H9 (cell line): ENCODE measurements around the gene DDOST. TPM values are rescaled to one million over a fixed set of nuclear protein-coding genes. Genes with fewer than 3 reads are reported as not detected.

Experiments
- DNase-seq: peaks from one replicate; pipeline ENCODE4 v3.0.0-alpha.2; 2017
- H2AFZ ChIP-seq: one replicate; pipeline ENCODE4 v1.6.1; 2013; ENCODE audit warnings: mild to moderate bottlenecking, low read length, control low read depth, moderate library complexity
- H2AK5ac ChIP-seq: 2 replicates; pipeline ENCODE4 v1.6.1; 2013; ENCODE audit warnings: low read length, control low read depth, mixed read lengths; ENCODE audit not compliant: insufficient read length
- H2BK120ac ChIP-seq: one replicate; pipeline ENCODE4 v1.6.1; 2013; ENCODE audit warnings: low read depth, mild to moderate bottlenecking, low read length, control low read depth, inconsistent platforms; ENCODE audit not compliant: poor library complexity, severe bottlenecking
- H2BK12ac ChIP-seq: 2 replicates; pipeline ENCODE4 v1.6.1; 2013; ENCODE audit warnings: low read length, control low read depth, mixed read lengths, low read depth; ENCODE audit not compliant: insufficient read length
- H2BK15ac ChIP-seq: 2 replicates; pipeline ENCODE4 v1.6.1; 2013; ENCODE audit warnings: low read depth, low read length, control low read depth
- H2BK20ac ChIP-seq: one replicate; pipeline ENCODE4 v1.6.1; 2013; ENCODE audit warnings: low read depth, mild to moderate bottlenecking, low read length, control low read depth, inconsistent platforms; ENCODE audit not compliant: poor library complexity, severe bottlenecking
- H2BK5ac ChIP-seq: 2 replicates; pipeline ENCODE4 v1.6.1; 2013; ENCODE audit warnings: low read length, control low read depth, mixed read lengths; ENCODE audit not compliant: insufficient read length
- H3K14ac ChIP-seq: 2 replicates; pipeline ENCODE4 v1.6.1; 2013; ENCODE audit warnings: low read length, control low read depth; ENCODE audit not compliant: insufficient read depth
- H3K18ac ChIP-seq: 2 replicates; pipeline ENCODE4 v1.6.1; 2013; ENCODE audit warnings: low read depth, mild to moderate bottlenecking, mixed read lengths, low read length, control low read depth; ENCODE audit not compliant: insufficient read length
- H3K23ac ChIP-seq: 2 replicates; pipeline ENCODE4 v1.6.1; 2013; ENCODE audit warnings: low read length, control low read depth, mixed read lengths, low read depth; ENCODE audit not compliant: insufficient read length
- H3K23me2 ChIP-seq: 2 replicates; pipeline ENCODE4 v1.6.1; 2013; ENCODE audit warnings: low read depth, mild to moderate bottlenecking, mixed read lengths, low read length, control low read depth; ENCODE audit not compliant: insufficient read length, poor library complexity, severe bottlenecking
- H3K27ac ChIP-seq: 2 replicates; pipeline ENCODE4 v1.5.1; 2013; ENCODE audit warnings: low read length, control low read depth, mixed read lengths, low read depth; ENCODE audit not compliant: insufficient read length
- H3K27me3 ChIP-seq: 2 replicates; pipeline ENCODE4 v1.6.1; 2013; ENCODE audit warnings: low read length, control low read depth, inconsistent platforms; ENCODE audit not compliant: insufficient read depth
- H3K4ac ChIP-seq: 2 replicates; pipeline ENCODE4 v1.6.1; 2013; ENCODE audit warnings: low read depth, mild to moderate bottlenecking, control low read depth, inconsistent platforms, low read length, moderate library complexity
- H3K4me1 ChIP-seq: 2 replicates; pipeline ENCODE4 v1.6.1; 2013; ENCODE audit warnings: low read length, control low read depth, inconsistent platforms; ENCODE audit not compliant: insufficient read depth
- H3K4me2 ChIP-seq: 2 replicates; pipeline ENCODE4 v1.6.1; 2013; ENCODE audit warnings: low read length, control low read depth, mixed read lengths; ENCODE audit not compliant: insufficient read length, insufficient read depth
- H3K56ac ChIP-seq: 2 replicates; pipeline ENCODE4 v1.6.1; 2013; ENCODE audit warnings: low read depth, mild to moderate bottlenecking, mixed read lengths, low read length, control low read depth; ENCODE audit not compliant: insufficient read length
- H3K79me1 ChIP-seq: 2 replicates; pipeline ENCODE4 v1.6.1; 2013; ENCODE audit warnings: low read depth, mild to moderate bottlenecking, moderate library complexity, low read length, control low read depth, inconsistent platforms; ENCODE audit not compliant: insufficient read depth, poor library complexity, severe bottlenecking
- H3K79me2 ChIP-seq: 2 replicates; pipeline ENCODE4 v1.6.1; 2013; ENCODE audit warnings: low read length, control low read depth, inconsistent platforms; ENCODE audit not compliant: insufficient read depth
- H3K9ac ChIP-seq: 2 replicates; pipeline ENCODE4 v1.6.1; 2013; ENCODE audit warnings: low read length, control low read depth, mixed read lengths; ENCODE audit not compliant: insufficient read length; ENCODE audit errors: extremely low read depth
- H3K9me3 ChIP-seq: one replicate; pipeline ENCODE4 v1.6.1; 2013; ENCODE audit warnings: low read depth, low read length, inconsistent platforms; ENCODE audit not compliant: control insufficient read depth
- H3T11ph ChIP-seq: one replicate; pipeline ENCODE4 v1.6.1; 2013; ENCODE audit warnings: mild to moderate bottlenecking, low read length, control low read depth, inconsistent platforms
- H4K20me1 ChIP-seq: one replicate; pipeline ENCODE4 v1.6.1; 2013; ENCODE audit not compliant: control insufficient read depth, insufficient read length, insufficient read depth
- H4K5ac ChIP-seq: 2 replicates; pipeline ENCODE4 v1.6.1; 2013; ENCODE audit warnings: low read depth, mild to moderate bottlenecking, mixed read lengths, low read length, control low read depth; ENCODE audit not compliant: insufficient read length
- H4K8ac ChIP-seq: replicated peaks from 2 replicates; pipeline ENCODE4 v1.6.1; 2013; ENCODE audit warnings: low read length, control low read depth, mixed read lengths, low read depth; ENCODE audit not compliant: insufficient read length
- H4K91ac ChIP-seq: 2 replicates; pipeline ENCODE4 v1.6.1; 2013; ENCODE audit warnings: low read depth, mild to moderate bottlenecking, moderate library complexity, mixed read lengths, low read length, control low read depth; ENCODE audit not compliant: insufficient read length
- H3K27ac Mint-ChIP-seq, 3 experiments: 2 replicates in 2 of 3; 3 replicates in 1 of 3; pipeline ENCODE4 v1.8.0; 2020 to 2021; ENCODE audit warnings: mixed read lengths in 3 of 3, mild to moderate bottlenecking in 1 of 3, moderate library complexity in 1 of 3
- H3K27me3 Mint-ChIP-seq: 2 replicates; pipeline ENCODE4 v1.8.0; 2021; ENCODE audit warnings: low read depth, mild to moderate bottlenecking, moderate library complexity, mixed read lengths
- H3K36me3 Mint-ChIP-seq, 3 experiments: 2 replicates in 2 of 3; 3 replicates in 1 of 3; pipeline ENCODE4 v1.8.0; 2020 to 2021; ENCODE audit warnings: low read depth in 3 of 3, mixed read lengths in 3 of 3; ENCODE audit not compliant: insufficient read depth in 1 of 3
- H3K4me1 Mint-ChIP-seq, 2 experiments: 2 replicates each; pipeline ENCODE4 v1.8.0; 2020; ENCODE audit warnings: mixed read lengths in 2 of 2
- H3K4me3 Mint-ChIP-seq, 2 experiments: 2 replicates in 1 of 2; 3 replicates in 1 of 2; pipeline ENCODE4 v1.8.0; 2020 to 2021; ENCODE audit warnings: mild to moderate bottlenecking in 2 of 2, mixed read lengths in 2 of 2, moderate library complexity in 1 of 2
- H3K9me3 Mint-ChIP-seq, 2 experiments: 2 replicates in 1 of 2; 3 replicates in 1 of 2; pipeline ENCODE4 v1.8.0; 2020; ENCODE audit warnings: mild to moderate bottlenecking in 2 of 2, mixed read lengths in 2 of 2, moderate library complexity in 1 of 2
- CTCF ChIP-seq: fragments of 200-600 bp; sonication (generic); conservative IDR thresholded peaks from 3 replicates; pipeline ENCODE4 v1.8.0; 2021; ENCODE audit warnings: antibody characterized with exemption, mild to moderate bottlenecking
- WGBS: extraction: QIAGEN DNeasy Blood & Tissue Kit; methylation state at CpG from one replicate; pipeline ENCODE4 v1.1.7; 2013; ENCODE audit warnings: missing lambda C conversion rate, low lambda C conversion rate, mixed read lengths; ENCODE audit not compliant: insufficient read length; ENCODE audit errors: extremely low coverage; 5-methylcytosine and 5-hydroxymethylcytosine counted together
- total RNA-seq: library from RNA; stranded (reverse); gene quantifications from 2 replicates; pipeline ENCODE4 v1.2.1, GENCODE V29; 2021

Gene DDOST
- total RNA-seq, 1 experiment from 2014 or later = 255 TPM

DNA sequence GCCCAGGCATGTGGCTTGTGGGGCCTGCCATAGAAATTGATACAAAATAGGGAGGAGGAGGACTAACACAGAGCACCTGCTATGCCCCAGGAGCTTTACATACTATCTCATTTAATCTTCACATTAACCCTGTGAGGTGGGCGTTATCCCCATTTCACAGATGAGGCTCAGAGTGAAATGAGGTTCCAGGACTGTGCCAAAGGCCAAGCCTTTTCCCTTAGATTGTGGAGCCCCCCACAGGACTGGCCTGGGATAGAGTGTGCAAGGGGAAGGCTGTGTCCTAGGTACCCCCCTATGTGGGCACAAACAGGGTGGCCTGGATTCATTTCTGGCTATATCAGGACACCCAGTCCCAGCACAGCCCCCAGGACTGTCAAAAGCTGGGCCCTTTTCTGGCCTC is 2.2 kb upstream of the DDOST start:
- DNase-seq = no peak

More for the DNA sequence above, 2.2 kb upstream of the DDOST start:
- Mint-ChIP-seq H3K27ac (no peak overlapping the region), H3K9me3 (peaks cover 0 to 2% of the 10 kb centered on the region in 2 experiments; a peak in 1 of 5 replicates), H3K27me3 (no peaks in the 10 kb centered on the region), H3K4me3 (no peak overlapping the region; a peak in 2 of 5 replicates), H3K36me3 (peaks cover 4 to 15% (median 15%) of the 10 kb centered on the region in 3 experiments), H3K4me1 (peaks cover 24% of the 10 kb centered on the region in 2 experiments)
- H3K27ac ChIP-seq = no peak overlapping the region
- H3K23ac ChIP-seq = no peak overlapping the region
- H3K14ac ChIP-seq = no peak overlapping the region
- no peaks in the 10 kb centered on the region for H3K27me3 ChIP-seq
- peaks cover 4% of the 10 kb centered on the region for H3K79me1 ChIP-seq
- no peak overlapping the region for H3K9ac ChIP-seq
- peaks cover 19% of the 10 kb centered on the region for H3K79me2 ChIP-seq
- no peak overlapping the region for H2BK12ac ChIP-seq
- no peak overlapping the region for H3T11ph ChIP-seq
- no peak overlapping the region for H3K56ac ChIP-seq
- no peak overlapping the region for H2BK5ac ChIP-seq
- H4K5ac ChIP-seq = no peak overlapping the region
- no peak overlapping the region for H3K18ac ChIP-seq
- H3K4me1 ChIP-seq = peaks cover 2% of the 10 kb centered on the region; the same call in 1 of the 2 replicates
- H3K23me2 ChIP-seq = peaks cover 5% of the 10 kb centered on the region
- WGBS = no CpG with 5 or more reads among the region's 1 CpG
- no peak overlapping the region for H4K91ac ChIP-seq
- H2AK5ac ChIP-seq = no peak overlapping the region
- no peak overlapping the region for H2BK20ac ChIP-seq
- H3K4me2 ChIP-seq = no peak overlapping the region
- H4K8ac ChIP-seq = no peak overlapping the region
- H2AFZ ChIP-seq = no peak overlapping the region
- no peak overlapping the region for H3K4ac ChIP-seq
- H3K9me3 ChIP-seq = no peaks in the 10 kb centered on the region
- peak; percentile 39; the same call in 2 of the 3 replicates for TF ChIP-seq CTCF
- no peak overlapping the region for H2BK15ac ChIP-seq
- no peak overlapping the region for H2BK120ac ChIP-seq
- no peaks in the 10 kb centered on the region for H4K20me1 ChIP-seq
